Activated T-cell treated with anti-CD3 and anti-CD28 coated beads, Interleukin-2, amount 50 U/mL, for 48 hours (primary cell): ENCODE data around the gene TAS2R43.
"Not testable (repeated sequence)": the region's sequence is repeated elsewhere in the genome, so short reads cannot be mapped to it uniquely, and the experiment has no call there.

Source experiments
- DNase-seq, 2 experiments: peaks; one replicate each; pipeline ENCODE4 v3.0.0-alpha.2; 2020

Gene TAS2R43

GRCh38 chr12:11059041-11059440, 33.1 kb downstream of the TAS2R43 start:
- no peak for DNase-seq

DNA sequence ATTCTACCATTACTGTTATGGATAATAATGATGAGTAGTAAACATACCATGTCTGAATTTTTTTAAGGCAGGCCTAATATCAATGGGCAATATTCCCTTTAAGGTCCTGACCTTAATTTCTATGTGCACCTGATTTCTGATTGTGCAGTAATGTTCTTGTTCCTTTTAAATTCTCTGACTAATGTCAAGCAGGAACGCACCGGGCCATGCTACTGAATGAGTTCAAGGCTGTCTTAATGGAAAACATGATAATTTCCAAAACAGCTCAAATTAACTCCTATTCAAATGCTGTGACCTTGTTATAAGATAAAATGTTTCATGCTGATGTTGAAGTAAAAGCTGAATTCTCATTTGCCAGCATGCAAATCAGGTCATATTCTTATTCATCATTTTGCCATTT, 36.8 kb downstream of the TAS2R43 start:
- DNase-seq = no peak

DNA sequence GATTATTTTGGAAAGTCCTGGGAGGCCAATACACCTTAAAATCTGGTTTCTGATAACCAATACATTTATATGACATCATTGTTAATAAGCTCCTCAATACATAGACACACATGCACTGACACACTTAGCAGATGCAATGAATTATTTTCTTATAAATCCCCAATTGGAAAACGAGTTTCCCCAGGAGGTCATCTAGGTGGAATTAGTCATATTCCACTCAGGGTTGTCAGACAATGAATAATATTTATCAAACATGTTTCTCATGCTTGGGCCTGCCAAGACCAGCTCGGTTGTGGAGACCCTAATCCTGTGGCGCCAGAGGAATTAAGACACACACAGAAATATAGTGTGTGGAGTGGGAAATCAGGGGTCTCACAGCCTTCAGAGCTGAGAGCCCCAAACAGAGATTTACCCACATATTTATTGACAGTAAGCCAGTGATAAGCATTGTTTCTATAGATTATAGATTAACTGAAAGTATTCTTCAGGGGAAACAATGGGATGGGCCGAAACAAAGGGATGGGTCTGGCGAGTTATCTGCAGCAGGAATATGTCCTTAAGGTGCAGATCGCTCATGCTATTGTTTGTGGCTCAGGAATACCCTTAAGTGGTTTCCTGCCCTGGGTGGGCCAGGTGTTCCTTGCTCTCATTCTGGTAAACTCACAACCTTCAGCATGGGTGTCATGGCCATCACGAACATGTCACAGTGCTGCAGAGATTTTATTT, 42.1 kb downstream of the TAS2R43 start:
- not testable (repeated sequence) for DNase-seq

- not testable (repeated sequence) for DNase-seq
Measured at GRCh38 chr12:11041366-11041765, 50.7 kb downstream of the TAS2R43 start.
